ENCODE results near the gene WWOX.
A peak's percentile ranks its signal among the peaks of the same experiment; 100 is the strongest.

Gene WWOX

DNA sequence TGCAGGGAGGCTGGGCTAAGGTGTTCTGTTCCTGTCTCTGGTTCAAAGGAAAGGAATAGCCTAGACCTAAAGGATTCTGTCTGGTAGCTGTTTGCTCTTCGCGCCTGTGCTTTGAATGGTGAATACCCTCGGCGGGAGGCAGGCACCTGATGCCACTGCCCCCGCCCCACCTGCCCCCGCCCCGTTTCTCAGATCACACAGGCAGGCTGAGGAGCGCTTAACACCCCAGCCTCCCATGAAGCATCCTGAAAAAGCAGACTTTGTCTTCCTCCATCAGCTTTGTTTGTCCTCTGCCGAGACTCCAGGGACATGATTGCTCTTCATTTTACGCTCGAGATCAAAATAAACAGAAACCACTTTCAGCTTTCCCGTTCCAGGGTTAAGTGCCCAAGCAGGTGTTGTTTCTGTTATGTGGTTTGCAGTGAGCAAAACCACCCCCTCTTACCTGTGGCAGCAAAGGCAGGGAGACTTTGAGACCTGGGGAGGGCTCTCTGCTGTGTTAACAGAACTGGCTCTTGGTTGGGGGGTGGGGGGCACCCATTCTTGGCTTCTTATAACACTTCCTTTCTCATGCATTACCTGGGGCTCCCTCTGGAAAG is 452.1 kb downstream of the WWOX start:
- no peak for DNase-seq

- peak; percentile 38 for DNase-seq
These were observed 452.7 kb downstream of the WWOX start for GRCh38 chr16:78552106-78552675.

GRCh38 chr16:78552716-78553115 is 453.3 kb downstream of the WWOX start:
- DNase-seq = no peak

- no peak for DNase-seq
These were observed 454.0 kb downstream of the WWOX start for GRCh38 chr16:78553268-78554039.

DNA sequence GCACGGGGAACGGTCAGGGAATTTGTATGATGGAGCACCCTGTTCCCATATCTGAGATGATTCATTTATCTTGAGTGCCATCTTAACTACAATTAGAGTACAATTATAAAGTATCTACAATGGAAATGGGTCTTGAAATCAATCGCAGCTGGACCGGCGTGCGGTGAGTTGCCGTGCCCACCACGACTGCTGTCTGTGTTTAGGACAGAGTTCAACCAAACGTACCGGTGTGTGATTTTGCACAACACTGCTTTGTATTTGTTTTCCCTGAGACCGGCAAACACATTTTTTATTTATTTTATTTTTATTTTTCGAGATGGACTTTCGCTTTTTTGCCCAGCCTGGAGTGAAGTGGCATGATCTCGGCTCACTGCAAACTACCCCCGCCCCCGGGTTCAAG is 457.0 kb downstream of the WWOX start:
- no peak for DNase-seq

GRCh38 chr16:78560997-78561396 is 461.5 kb downstream of the WWOX start:
- no peak for DNase-seq

DNA sequence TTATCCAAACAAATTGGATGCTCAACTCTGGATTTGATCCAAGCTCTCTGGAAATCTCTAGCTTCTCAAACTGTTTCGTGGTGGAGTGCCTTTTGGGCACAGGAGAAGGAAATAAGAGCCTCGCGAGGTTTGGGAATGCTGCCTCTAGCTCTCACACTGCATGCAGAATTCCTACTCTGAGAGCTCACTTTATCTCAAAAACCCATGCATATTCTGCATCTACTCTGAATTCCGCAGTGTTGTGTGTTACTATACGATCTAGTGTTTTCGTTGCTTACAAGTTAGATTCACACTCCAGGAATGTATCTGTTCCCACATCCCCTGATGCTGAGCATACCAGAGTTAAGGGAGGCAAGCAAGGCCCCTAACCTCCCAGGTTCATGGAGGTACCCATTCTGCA is 462.7 kb downstream of the WWOX start:
- no peak for DNase-seq

- DNase-seq = peak; percentile 75
These were observed 463.2 kb downstream of the WWOX start for GRCh38 chr16:78562650-78563049.

- DNase-seq = no peak
These were observed 464.5 kb downstream of the WWOX start for GRCh38 chr16:78563905-78564304.

DNA sequence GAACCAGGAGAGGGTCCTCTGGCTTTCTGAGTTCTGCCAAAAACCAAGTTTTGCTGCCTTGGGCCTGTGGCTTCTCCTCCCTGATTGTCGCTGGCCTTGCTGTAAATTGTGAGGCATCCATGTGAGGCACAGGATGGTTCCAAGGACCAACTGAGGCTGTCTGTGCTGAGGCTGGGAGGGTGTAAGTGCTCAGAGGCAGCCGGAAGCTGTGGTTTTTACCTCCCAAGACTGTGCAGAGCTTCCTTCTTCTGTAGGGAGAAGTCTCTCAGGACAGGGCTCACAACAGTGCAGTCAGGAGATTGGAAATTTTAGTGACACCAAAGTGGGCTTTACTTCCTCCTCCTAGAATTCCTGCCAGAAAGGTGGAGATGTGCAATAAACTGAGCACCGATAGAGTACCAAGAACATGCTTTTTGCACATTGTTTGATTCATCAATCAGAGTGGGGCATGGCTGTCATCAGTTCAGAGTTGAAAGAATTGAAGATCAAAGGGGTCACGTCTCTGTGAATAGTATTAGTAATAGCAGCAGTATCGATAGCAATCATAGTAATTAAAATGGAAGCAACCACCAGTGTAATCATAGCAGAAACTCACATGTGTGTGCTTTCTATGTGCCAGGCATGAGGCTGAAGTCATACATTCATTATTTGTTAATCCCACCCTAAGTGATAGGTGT is 467.1 kb downstream of the WWOX start:
- no peak for DNase-seq

- DNase-seq = peak; percentile 78
These were observed 471.1 kb downstream of the WWOX start for GRCh38 chr16:78570399-78571141.

GRCh38 chr16:78571434-78571833 is 472.0 kb downstream of the WWOX start:
- no peak for DNase-seq

- DNase-seq = no peak
These were observed 472.5 kb downstream of the WWOX start for GRCh38 chr16:78571898-78572358.

DNA sequence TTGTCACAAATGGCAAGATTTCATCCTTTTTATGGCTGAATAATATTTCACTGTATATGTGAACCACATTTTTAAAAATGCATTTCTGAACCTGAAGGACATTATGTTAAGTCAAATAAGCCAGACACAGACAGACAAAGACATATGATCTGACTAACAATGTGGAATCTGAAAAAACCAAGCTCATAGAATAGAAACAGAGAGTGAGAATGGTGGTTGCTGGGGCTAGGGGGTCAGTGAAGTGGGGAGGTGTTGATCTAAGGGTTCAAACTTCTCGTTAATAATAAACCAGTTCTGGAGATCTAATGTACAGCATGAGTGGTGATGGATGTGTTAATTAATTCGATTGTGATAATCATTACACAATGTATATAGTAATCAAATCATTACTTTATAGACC is 475.1 kb downstream of the WWOX start:
- no peak for DNase-seq

- DNase-seq = no peak
These were observed 477.5 kb downstream of the WWOX start for GRCh38 chr16:78576941-78577340.

DNA sequence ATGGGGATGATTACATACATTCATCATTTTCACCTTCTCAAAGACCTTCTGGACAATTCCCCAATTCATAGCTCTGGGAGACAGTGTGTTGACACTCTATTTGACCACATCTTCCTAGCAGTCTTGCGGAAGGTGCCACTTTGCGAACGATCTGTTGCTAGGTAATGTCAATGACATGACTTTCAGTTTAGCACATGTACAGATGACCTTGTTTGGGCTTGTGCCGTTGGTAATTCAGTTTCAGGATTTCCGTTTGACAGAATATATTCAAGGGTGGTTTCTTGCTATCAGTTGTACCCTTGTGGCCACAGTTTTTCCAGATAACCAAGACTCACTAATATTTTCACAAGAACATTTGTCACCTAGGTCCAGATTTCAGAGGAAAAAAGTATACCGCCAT is 478.2 kb downstream of the WWOX start:
- no peak for DNase-seq

GRCh38 chr16:78579020-78579419 is 479.6 kb downstream of the WWOX start:
- DNase-seq = no peak

GRCh38 chr16:78583441-78583840 is 484.0 kb downstream of the WWOX start:
- DNase-seq = no peak

DNA sequence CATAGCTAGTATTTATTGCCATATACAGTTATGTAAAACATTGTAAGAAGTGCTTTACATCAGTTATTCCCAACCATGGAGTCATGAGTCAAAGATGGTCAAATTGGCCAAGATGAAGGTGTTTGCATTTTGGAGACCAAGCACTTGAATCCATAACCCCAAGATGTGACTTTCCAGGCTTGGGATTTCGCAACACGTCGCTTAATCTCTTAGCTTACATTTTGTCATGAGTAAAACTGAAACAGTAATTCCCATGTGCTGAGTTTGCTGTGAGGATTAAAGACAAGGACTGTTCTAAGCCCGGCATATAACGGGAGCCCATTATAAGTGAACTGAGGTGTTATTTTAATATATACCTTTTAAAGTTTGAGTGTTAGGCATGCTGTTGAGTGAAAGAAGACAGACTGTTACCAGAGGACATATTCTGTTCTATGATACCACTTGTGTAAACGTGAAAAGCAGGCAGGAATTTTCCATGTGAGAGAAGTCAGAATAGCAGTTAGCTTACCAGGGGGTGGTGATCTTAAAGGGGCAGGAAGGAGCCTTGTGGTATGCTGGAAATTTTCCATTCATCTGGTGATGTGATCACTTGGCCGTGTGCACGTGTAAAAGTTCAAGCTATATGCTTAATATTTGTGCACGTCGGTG is 484.9 kb downstream of the WWOX start:
- no peak for DNase-seq

DNA sequence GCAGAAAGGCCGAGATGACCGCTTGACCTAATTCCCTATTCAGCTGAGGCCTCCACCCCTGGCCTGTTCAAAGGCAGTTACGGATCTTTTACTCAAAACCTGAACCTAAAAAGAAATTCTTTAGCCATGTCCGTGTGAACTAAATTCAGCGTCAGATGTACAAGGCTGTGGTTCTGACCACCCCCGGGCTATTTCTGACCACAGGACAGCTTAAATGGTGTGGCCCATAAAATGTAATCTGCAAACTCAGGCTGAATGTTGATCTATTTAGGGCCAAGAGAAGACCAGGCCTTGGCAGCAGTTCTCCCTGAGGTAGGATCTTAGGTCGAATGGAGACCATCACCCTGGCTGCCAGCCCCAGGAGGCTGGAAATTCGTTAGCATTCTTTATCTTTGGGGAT is 485.5 kb downstream of the WWOX start:
- DNase-seq = no peak

DNA sequence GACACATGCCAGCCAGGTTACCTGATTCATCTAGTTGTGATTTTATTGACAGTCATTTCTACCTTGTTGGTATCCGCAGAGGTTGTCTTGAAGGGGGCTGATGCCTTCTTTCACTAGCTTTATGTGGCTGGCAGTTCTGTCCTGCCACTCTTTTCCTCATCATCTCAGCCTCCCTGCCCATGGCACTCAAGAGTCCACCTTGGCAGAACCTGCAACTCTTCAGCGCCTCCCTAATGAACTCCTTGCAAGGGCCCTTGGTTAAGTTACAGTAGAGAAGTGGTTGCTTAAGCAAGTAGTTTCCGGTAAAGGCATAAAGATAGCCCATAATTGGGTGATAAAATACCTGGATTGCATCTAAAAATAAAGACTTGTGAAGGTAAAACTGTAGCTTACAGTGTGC is 489.9 kb downstream of the WWOX start:
- no peak for DNase-seq

- no peak for DNase-seq
These were observed 492.2 kb downstream of the WWOX start for GRCh38 chr16:78591682-78592103.

All from NCI-H524 treated with DMSO at 0.1 percent for 48 hours (cell line).